ENCODE measurements around the gene PPFIA4.
"Not testable (repeated sequence)": the region's sequence is repeated elsewhere in the genome, so short reads cannot be mapped to it uniquely, and the experiment has no call there.

The PPFIA4 gene

GRCh38 chr1:202994756-202995155 is 31.5 kb upstream of the PPFIA4 start:
- H3K4me1 ChIP-seq (ENCODE audit: control insufficient read depth, insufficient read depth, low read length, poor library complexity, severe bottlenecking): no peaks in the 10 kb centered on the region
- no peaks in the 10 kb centered on the region for H3K27me3 ChIP-seq (replicated peaks; ENCODE audit: control insufficient read depth, insufficient read depth, low read length, poor library complexity, severe bottlenecking)
- H3K36me3 ChIP-seq (ENCODE audit: control insufficient read depth, insufficient read depth, low read length): no peaks in the 10 kb centered on the region
- no peak for DNase-seq
- H3K27ac ChIP-seq (ENCODE audit: insufficient read depth, low read length, poor library complexity, severe bottlenecking): no peak overlapping the region
- H3K4me3 ChIP-seq (ENCODE audit: insufficient read depth, low read depth, low read length, poor library complexity, severe bottlenecking): no peak overlapping the region
- H3K9me3 ChIP-seq (ENCODE audit: control insufficient read depth, low read length): no peaks in the 10 kb centered on the region

GRCh38 chr1:202998836-202999750 is 27.2 kb upstream of the PPFIA4 start:
- Histone ChIP-seq H3K4me1 (ENCODE audit: control insufficient read depth, insufficient read depth, low read length, poor library complexity, severe bottlenecking) (no peaks in the 10 kb centered on the region), H3K27ac (ENCODE audit: insufficient read depth, low read length, poor library complexity, severe bottlenecking) (no peak overlapping the region), H3K4me3 (ENCODE audit: insufficient read depth, low read depth, low read length, poor library complexity, severe bottlenecking) (no peak overlapping the region), H3K27me3 (replicated peaks; ENCODE audit: control insufficient read depth, insufficient read depth, low read length, poor library complexity, severe bottlenecking) (no peaks in the 10 kb centered on the region), H3K9me3 (ENCODE audit: control insufficient read depth, low read length) (no peaks in the 10 kb centered on the region), H3K36me3 (ENCODE audit: control insufficient read depth, insufficient read depth, low read length) (no peaks in the 10 kb centered on the region)
- DNase-seq: peak; percentile 16 to 50 (median 20)

- H3K4me1 ChIP-seq (ENCODE audit: control insufficient read depth, insufficient read depth, low read length, poor library complexity, severe bottlenecking): no peaks in the 10 kb centered on the region
- DNase-seq: no peak
- H3K27me3 ChIP-seq (replicated peaks; ENCODE audit: control insufficient read depth, insufficient read depth, low read length, poor library complexity, severe bottlenecking): no peaks in the 10 kb centered on the region
- H3K4me3 ChIP-seq (ENCODE audit: insufficient read depth, low read depth, low read length, poor library complexity, severe bottlenecking): no peak overlapping the region
- no peaks in the 10 kb centered on the region for H3K36me3 ChIP-seq (ENCODE audit: control insufficient read depth, insufficient read depth, low read length)
- H3K27ac ChIP-seq (ENCODE audit: insufficient read depth, low read length, poor library complexity, severe bottlenecking): no peak overlapping the region
- no peaks in the 10 kb centered on the region for H3K9me3 ChIP-seq (ENCODE audit: control insufficient read depth, low read length)
Measured at GRCh38 chr1:203000217-203000944, 25.9 kb upstream of the PPFIA4 start.

- no peak overlapping the region for H3K4me3 ChIP-seq (ENCODE audit: insufficient read depth, low read depth, low read length, poor library complexity, severe bottlenecking)
- H3K4me1 ChIP-seq (ENCODE audit: control insufficient read depth, insufficient read depth, low read length, poor library complexity, severe bottlenecking): no peaks in the 10 kb centered on the region
- no peaks in the 10 kb centered on the region for H3K27me3 ChIP-seq (replicated peaks; ENCODE audit: control insufficient read depth, insufficient read depth, low read length, poor library complexity, severe bottlenecking)
- no peak overlapping the region for H3K27ac ChIP-seq (ENCODE audit: insufficient read depth, low read length, poor library complexity, severe bottlenecking)
- H3K9me3 ChIP-seq (ENCODE audit: control insufficient read depth, low read length): no peaks in the 10 kb centered on the region
- DNase-seq: no peak
- no peaks in the 10 kb centered on the region for H3K36me3 ChIP-seq (ENCODE audit: control insufficient read depth, insufficient read depth, low read length)
Measured at GRCh38 chr1:203001986-203002385, 24.3 kb upstream of the PPFIA4 start.

- no peaks in the 10 kb centered on the region for H3K27me3 ChIP-seq (replicated peaks; ENCODE audit: control insufficient read depth, insufficient read depth, low read length, poor library complexity, severe bottlenecking)
- H3K4me1 ChIP-seq (ENCODE audit: control insufficient read depth, insufficient read depth, low read length, poor library complexity, severe bottlenecking): no peaks in the 10 kb centered on the region
- no peak for DNase-seq
- H3K36me3 ChIP-seq (ENCODE audit: control insufficient read depth, insufficient read depth, low read length): no peaks in the 10 kb centered on the region
- no peak overlapping the region for H3K27ac ChIP-seq (ENCODE audit: insufficient read depth, low read length, poor library complexity, severe bottlenecking)
- H3K9me3 ChIP-seq (ENCODE audit: control insufficient read depth, low read length): no peaks in the 10 kb centered on the region
- H3K4me3 ChIP-seq (ENCODE audit: insufficient read depth, low read depth, low read length, poor library complexity, severe bottlenecking): no peak overlapping the region
Measured at GRCh38 chr1:203002951-203003350, 23.3 kb upstream of the PPFIA4 start.

GRCh38 chr1:203005395-203006142 is 20.7 kb upstream of the PPFIA4 start:
- not testable (repeated sequence) for H3K27me3 ChIP-seq (replicated peaks; ENCODE audit: control insufficient read depth, insufficient read depth, low read length, poor library complexity, severe bottlenecking); H3K27ac ChIP-seq (ENCODE audit: insufficient read depth, low read length, poor library complexity, severe bottlenecking); H3K4me3 ChIP-seq (ENCODE audit: insufficient read depth, low read depth, low read length, poor library complexity, severe bottlenecking); DNase-seq; H3K9me3 ChIP-seq (ENCODE audit: control insufficient read depth, low read length); H3K36me3 ChIP-seq (ENCODE audit: control insufficient read depth, insufficient read depth, low read length)
- peaks cover 11% of the 10 kb centered on the region for H3K4me1 ChIP-seq (ENCODE audit: control insufficient read depth, insufficient read depth, low read length, poor library complexity, severe bottlenecking)

- Histone ChIP-seq H3K27ac (ENCODE audit: insufficient read depth, low read length, poor library complexity, severe bottlenecking) (peak within 1 kb of the TSS; percentile 86), H3K27me3 (replicated peaks; ENCODE audit: control insufficient read depth, insufficient read depth, low read length, poor library complexity, severe bottlenecking) (no peaks in the 10 kb centered on the region), H3K36me3 (ENCODE audit: control insufficient read depth, insufficient read depth, low read length) (peaks cover 25% of the 10 kb centered on the region), H3K4me3 (ENCODE audit: insufficient read depth, low read depth, low read length, poor library complexity, severe bottlenecking) (peak within 1 kb of the TSS; percentile 99), H3K4me1 (ENCODE audit: control insufficient read depth, insufficient read depth, low read length, poor library complexity, severe bottlenecking) (peaks cover 11% of the 10 kb centered on the region), H3K9me3 (ENCODE audit: control insufficient read depth, low read length) (no peaks in the 10 kb centered on the region)
- DNase-seq: peak; percentile 88 to 94 (median 89)
Measured at GRCh38 chr1:203006948-203007871, 19.1 kb upstream of the PPFIA4 start, which contains the start of gene TMEM183A. Gene TMEM183A, plus strand, starts transcription at chr1:203007374. Its CDS starts 92 bp downstream, at chr1:203007466.

- no peaks in the 10 kb centered on the region for H3K9me3 ChIP-seq (ENCODE audit: control insufficient read depth, low read length)
- no peaks in the 10 kb centered on the region for H3K27me3 ChIP-seq (replicated peaks; ENCODE audit: control insufficient read depth, insufficient read depth, low read length, poor library complexity, severe bottlenecking)
- H3K4me1 ChIP-seq (ENCODE audit: control insufficient read depth, insufficient read depth, low read length, poor library complexity, severe bottlenecking): peaks cover 11% of the 10 kb centered on the region
- H3K4me3 ChIP-seq (ENCODE audit: insufficient read depth, low read depth, low read length, poor library complexity, severe bottlenecking): no peak overlapping the region
- H3K36me3 ChIP-seq (ENCODE audit: control insufficient read depth, insufficient read depth, low read length): peaks cover 33% of the 10 kb centered on the region
- no peak overlapping the region for H3K27ac ChIP-seq (ENCODE audit: insufficient read depth, low read length, poor library complexity, severe bottlenecking)
- no peak for DNase-seq
Measured at GRCh38 chr1:203009185-203009584, 17.1 kb upstream of the PPFIA4 start.

GRCh38 chr1:203011582-203011981 is 14.7 kb upstream of the PPFIA4 start:
- Histone ChIP-seq H3K27me3 (replicated peaks; ENCODE audit: control insufficient read depth, insufficient read depth, low read length, poor library complexity, severe bottlenecking) (no peaks in the 10 kb centered on the region), H3K27ac (ENCODE audit: insufficient read depth, low read length, poor library complexity, severe bottlenecking) (no peak overlapping the region), H3K36me3 (ENCODE audit: control insufficient read depth, insufficient read depth, low read length) (peaks cover 57% of the 10 kb centered on the region), H3K4me1 (ENCODE audit: control insufficient read depth, insufficient read depth, low read length, poor library complexity, severe bottlenecking) (peaks cover 11% of the 10 kb centered on the region), H3K9me3 (ENCODE audit: control insufficient read depth, low read length) (no peaks in the 10 kb centered on the region), H3K4me3 (ENCODE audit: insufficient read depth, low read depth, low read length, poor library complexity, severe bottlenecking) (no peak overlapping the region)
- no peak for DNase-seq
